H9 (cell line): ENCODE measurements around the gene SELENOI. TPM values are rescaled to one million over a fixed set of nuclear protein-coding genes. Genes with fewer than 3 reads are reported as not detected.
"Not testable (repeated sequence)": the region's sequence is repeated elsewhere in the genome, so short reads cannot be mapped to it uniquely, and the experiment has no call there.

Experiments
- DNase-seq: peaks from one replicate; pipeline ENCODE4 v3.0.0-alpha.2; 2017
- H2AFZ ChIP-seq: one replicate; pipeline ENCODE4 v1.6.1; 2013; ENCODE audit warnings: mild to moderate bottlenecking, low read length, control low read depth, moderate library complexity
- H2AK5ac ChIP-seq: 2 replicates; pipeline ENCODE4 v1.6.1; 2013; ENCODE audit warnings: low read length, control low read depth, mixed read lengths; ENCODE audit not compliant: insufficient read length
- H2BK120ac ChIP-seq: one replicate; pipeline ENCODE4 v1.6.1; 2013; ENCODE audit warnings: low read depth, mild to moderate bottlenecking, low read length, control low read depth, inconsistent platforms; ENCODE audit not compliant: poor library complexity, severe bottlenecking
- H2BK12ac ChIP-seq: 2 replicates; pipeline ENCODE4 v1.6.1; 2013; ENCODE audit warnings: low read length, control low read depth, mixed read lengths, low read depth; ENCODE audit not compliant: insufficient read length
- H2BK15ac ChIP-seq: 2 replicates; pipeline ENCODE4 v1.6.1; 2013; ENCODE audit warnings: low read depth, low read length, control low read depth
- H2BK20ac ChIP-seq: one replicate; pipeline ENCODE4 v1.6.1; 2013; ENCODE audit warnings: low read depth, mild to moderate bottlenecking, low read length, control low read depth, inconsistent platforms; ENCODE audit not compliant: poor library complexity, severe bottlenecking
- H2BK5ac ChIP-seq: 2 replicates; pipeline ENCODE4 v1.6.1; 2013; ENCODE audit warnings: low read length, control low read depth, mixed read lengths; ENCODE audit not compliant: insufficient read length
- H3K14ac ChIP-seq: 2 replicates; pipeline ENCODE4 v1.6.1; 2013; ENCODE audit warnings: low read length, control low read depth; ENCODE audit not compliant: insufficient read depth
- H3K18ac ChIP-seq: 2 replicates; pipeline ENCODE4 v1.6.1; 2013; ENCODE audit warnings: low read depth, mild to moderate bottlenecking, mixed read lengths, low read length, control low read depth; ENCODE audit not compliant: insufficient read length
- H3K23ac ChIP-seq: 2 replicates; pipeline ENCODE4 v1.6.1; 2013; ENCODE audit warnings: low read length, control low read depth, mixed read lengths, low read depth; ENCODE audit not compliant: insufficient read length
- H3K23me2 ChIP-seq: 2 replicates; pipeline ENCODE4 v1.6.1; 2013; ENCODE audit warnings: low read depth, mild to moderate bottlenecking, mixed read lengths, low read length, control low read depth; ENCODE audit not compliant: insufficient read length, poor library complexity, severe bottlenecking
- H3K27ac ChIP-seq: 2 replicates; pipeline ENCODE4 v1.5.1; 2013; ENCODE audit warnings: low read length, control low read depth, mixed read lengths, low read depth; ENCODE audit not compliant: insufficient read length
- H3K27me3 ChIP-seq: 2 replicates; pipeline ENCODE4 v1.6.1; 2013; ENCODE audit warnings: low read length, control low read depth, inconsistent platforms; ENCODE audit not compliant: insufficient read depth
- H3K4ac ChIP-seq: 2 replicates; pipeline ENCODE4 v1.6.1; 2013; ENCODE audit warnings: low read depth, mild to moderate bottlenecking, control low read depth, inconsistent platforms, low read length, moderate library complexity
- H3K4me1 ChIP-seq: 2 replicates; pipeline ENCODE4 v1.6.1; 2013; ENCODE audit warnings: low read length, control low read depth, inconsistent platforms; ENCODE audit not compliant: insufficient read depth
- H3K4me2 ChIP-seq: 2 replicates; pipeline ENCODE4 v1.6.1; 2013; ENCODE audit warnings: low read length, control low read depth, mixed read lengths; ENCODE audit not compliant: insufficient read length, insufficient read depth
- H3K56ac ChIP-seq: 2 replicates; pipeline ENCODE4 v1.6.1; 2013; ENCODE audit warnings: low read depth, mild to moderate bottlenecking, mixed read lengths, low read length, control low read depth; ENCODE audit not compliant: insufficient read length
- H3K79me1 ChIP-seq: 2 replicates; pipeline ENCODE4 v1.6.1; 2013; ENCODE audit warnings: low read depth, mild to moderate bottlenecking, moderate library complexity, low read length, control low read depth, inconsistent platforms; ENCODE audit not compliant: insufficient read depth, poor library complexity, severe bottlenecking
- H3K79me2 ChIP-seq: 2 replicates; pipeline ENCODE4 v1.6.1; 2013; ENCODE audit warnings: low read length, control low read depth, inconsistent platforms; ENCODE audit not compliant: insufficient read depth
- H3K9ac ChIP-seq: 2 replicates; pipeline ENCODE4 v1.6.1; 2013; ENCODE audit warnings: low read length, control low read depth, mixed read lengths; ENCODE audit not compliant: insufficient read length; ENCODE audit errors: extremely low read depth
- H3K9me3 ChIP-seq: one replicate; pipeline ENCODE4 v1.6.1; 2013; ENCODE audit warnings: low read depth, low read length, inconsistent platforms; ENCODE audit not compliant: control insufficient read depth
- H3T11ph ChIP-seq: one replicate; pipeline ENCODE4 v1.6.1; 2013; ENCODE audit warnings: mild to moderate bottlenecking, low read length, control low read depth, inconsistent platforms
- H4K20me1 ChIP-seq: one replicate; pipeline ENCODE4 v1.6.1; 2013; ENCODE audit not compliant: control insufficient read depth, insufficient read length, insufficient read depth
- H4K5ac ChIP-seq: 2 replicates; pipeline ENCODE4 v1.6.1; 2013; ENCODE audit warnings: low read depth, mild to moderate bottlenecking, mixed read lengths, low read length, control low read depth; ENCODE audit not compliant: insufficient read length
- H4K8ac ChIP-seq: replicated peaks from 2 replicates; pipeline ENCODE4 v1.6.1; 2013; ENCODE audit warnings: low read length, control low read depth, mixed read lengths, low read depth; ENCODE audit not compliant: insufficient read length
- H4K91ac ChIP-seq: 2 replicates; pipeline ENCODE4 v1.6.1; 2013; ENCODE audit warnings: low read depth, mild to moderate bottlenecking, moderate library complexity, mixed read lengths, low read length, control low read depth; ENCODE audit not compliant: insufficient read length
- H3K27ac Mint-ChIP-seq, 3 experiments: 2 replicates in 2 of 3; 3 replicates in 1 of 3; pipeline ENCODE4 v1.8.0; 2020 to 2021; ENCODE audit warnings: mixed read lengths in 3 of 3, mild to moderate bottlenecking in 1 of 3, moderate library complexity in 1 of 3
- H3K27me3 Mint-ChIP-seq: 2 replicates; pipeline ENCODE4 v1.8.0; 2021; ENCODE audit warnings: low read depth, mild to moderate bottlenecking, moderate library complexity, mixed read lengths
- H3K36me3 Mint-ChIP-seq, 3 experiments: 2 replicates in 2 of 3; 3 replicates in 1 of 3; pipeline ENCODE4 v1.8.0; 2020 to 2021; ENCODE audit warnings: low read depth in 3 of 3, mixed read lengths in 3 of 3; ENCODE audit not compliant: insufficient read depth in 1 of 3
- H3K4me1 Mint-ChIP-seq, 2 experiments: 2 replicates each; pipeline ENCODE4 v1.8.0; 2020; ENCODE audit warnings: mixed read lengths in 2 of 2
- H3K4me3 Mint-ChIP-seq, 2 experiments: 2 replicates in 1 of 2; 3 replicates in 1 of 2; pipeline ENCODE4 v1.8.0; 2020 to 2021; ENCODE audit warnings: mild to moderate bottlenecking in 2 of 2, mixed read lengths in 2 of 2, moderate library complexity in 1 of 2
- H3K9me3 Mint-ChIP-seq, 2 experiments: 2 replicates in 1 of 2; 3 replicates in 1 of 2; pipeline ENCODE4 v1.8.0; 2020; ENCODE audit warnings: mild to moderate bottlenecking in 2 of 2, mixed read lengths in 2 of 2, moderate library complexity in 1 of 2
- WGBS: extraction: QIAGEN DNeasy Blood & Tissue Kit; methylation state at CpG from one replicate; pipeline ENCODE4 v1.1.7; 2013; ENCODE audit warnings: missing lambda C conversion rate, low lambda C conversion rate, mixed read lengths; ENCODE audit not compliant: insufficient read length; ENCODE audit errors: extremely low coverage; 5-methylcytosine and 5-hydroxymethylcytosine counted together
- total RNA-seq: library from RNA; stranded (reverse); gene quantifications from 2 replicates; pipeline ENCODE4 v1.2.1, GENCODE V29; 2021
- TF ChIP-seq, protein P1 (sequence below): fragments of 200-600 bp; sonication (generic); conservative IDR thresholded peaks from 3 replicates; pipeline ENCODE4 v1.8.0; 2021; ENCODE audit warnings: antibody characterized with exemption, mild to moderate bottlenecking

Gene SELENOI
- total RNA-seq, 1 experiment from 2014 or later = 41.9 TPM

DNA sequence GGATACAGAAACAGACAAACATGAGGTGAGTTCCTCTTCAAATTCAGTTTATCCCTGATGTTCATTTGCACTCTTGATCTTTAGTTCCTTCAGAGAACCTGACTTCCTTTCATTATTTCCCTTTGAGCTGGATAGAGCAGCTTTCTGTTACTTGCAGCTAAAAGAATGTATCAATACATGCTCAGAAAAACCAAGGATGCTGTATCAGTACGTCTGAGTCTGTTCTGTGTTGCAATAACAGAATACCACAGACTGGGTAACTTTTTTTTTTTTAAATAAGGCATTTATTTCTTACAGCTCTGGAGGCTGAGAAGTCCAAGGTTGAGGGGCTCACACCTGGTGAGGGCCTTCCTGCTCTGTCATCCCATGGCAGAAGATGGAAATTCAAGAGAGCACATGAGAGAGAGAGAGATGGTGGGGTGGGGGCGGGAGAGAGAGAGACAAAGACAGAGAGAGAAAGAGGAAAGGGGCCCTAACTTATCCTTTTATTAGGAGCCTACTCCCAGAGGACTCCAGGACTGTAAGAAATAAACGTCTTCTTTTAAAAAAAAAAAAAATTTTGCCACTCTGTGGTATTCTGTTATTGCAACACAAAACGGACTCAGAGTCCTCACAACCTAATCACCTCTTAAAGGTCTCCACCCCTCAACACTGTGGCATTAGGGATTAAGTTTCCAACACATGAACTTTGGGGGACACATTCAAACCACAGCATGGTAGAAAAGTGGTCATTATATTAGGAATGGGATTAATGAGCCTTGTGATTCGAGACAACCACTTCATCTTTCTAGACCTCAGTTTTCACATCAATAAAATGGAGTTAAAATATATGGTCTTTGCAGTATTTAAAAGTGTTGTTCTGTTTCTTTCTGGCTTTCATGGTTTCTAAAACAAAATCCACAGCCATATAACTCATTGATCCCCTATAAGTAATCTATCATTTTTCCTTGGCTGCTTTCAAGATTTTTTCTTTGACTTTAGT, 18.4 kb upstream of the SELENOI start:
- no peak overlapping the region for H3K56ac ChIP-seq
- Mint-ChIP-seq H3K27me3 (no peaks in the 10 kb centered on the region; the same call in 1 of the 2 replicates), H3K9me3 (no peaks in the 10 kb centered on the region), H3K4me1 (peaks cover 3 to 8% of the 10 kb centered on the region in 2 experiments), H3K36me3 (no peaks in the 10 kb centered on the region), H3K4me3 (no peak overlapping the region), H3K27ac (no peak overlapping the region)
- H3K27ac ChIP-seq = no peak overlapping the region
- H3K18ac ChIP-seq = no peak overlapping the region
- no peak overlapping the region for H2AK5ac ChIP-seq
- no peak overlapping the region for H2BK5ac ChIP-seq
- no peak overlapping the region for H4K5ac ChIP-seq
- H3K23ac ChIP-seq = no peak overlapping the region
- no peak for DNase-seq
- no peak overlapping the region for H3K14ac ChIP-seq
- no peaks in the 10 kb centered on the region for H3K27me3 ChIP-seq
- H4K91ac ChIP-seq = no peak overlapping the region
- no peak overlapping the region for H2AFZ ChIP-seq
- H2BK20ac ChIP-seq = no peak overlapping the region
- H4K20me1 ChIP-seq = no peaks in the 10 kb centered on the region
- H3K79me1 ChIP-seq = no peaks in the 10 kb centered on the region
- H2BK12ac ChIP-seq = no peak overlapping the region
- no peaks in the 10 kb centered on the region for H3K79me2 ChIP-seq
- H3K23me2 ChIP-seq = no peaks in the 10 kb centered on the region
- no peak overlapping the region for H2BK120ac ChIP-seq
- no peak overlapping the region for H2BK15ac ChIP-seq
- no peak overlapping the region for H3K9ac ChIP-seq
- WGBS = no CpG with 5 or more reads among the region's 5 CpGs
- no peak overlapping the region for H3T11ph ChIP-seq
- H3K9me3 ChIP-seq = no peaks in the 10 kb centered on the region
- H3K4me2 ChIP-seq = no peak overlapping the region
- TF ChIP-seq, protein P1, sequence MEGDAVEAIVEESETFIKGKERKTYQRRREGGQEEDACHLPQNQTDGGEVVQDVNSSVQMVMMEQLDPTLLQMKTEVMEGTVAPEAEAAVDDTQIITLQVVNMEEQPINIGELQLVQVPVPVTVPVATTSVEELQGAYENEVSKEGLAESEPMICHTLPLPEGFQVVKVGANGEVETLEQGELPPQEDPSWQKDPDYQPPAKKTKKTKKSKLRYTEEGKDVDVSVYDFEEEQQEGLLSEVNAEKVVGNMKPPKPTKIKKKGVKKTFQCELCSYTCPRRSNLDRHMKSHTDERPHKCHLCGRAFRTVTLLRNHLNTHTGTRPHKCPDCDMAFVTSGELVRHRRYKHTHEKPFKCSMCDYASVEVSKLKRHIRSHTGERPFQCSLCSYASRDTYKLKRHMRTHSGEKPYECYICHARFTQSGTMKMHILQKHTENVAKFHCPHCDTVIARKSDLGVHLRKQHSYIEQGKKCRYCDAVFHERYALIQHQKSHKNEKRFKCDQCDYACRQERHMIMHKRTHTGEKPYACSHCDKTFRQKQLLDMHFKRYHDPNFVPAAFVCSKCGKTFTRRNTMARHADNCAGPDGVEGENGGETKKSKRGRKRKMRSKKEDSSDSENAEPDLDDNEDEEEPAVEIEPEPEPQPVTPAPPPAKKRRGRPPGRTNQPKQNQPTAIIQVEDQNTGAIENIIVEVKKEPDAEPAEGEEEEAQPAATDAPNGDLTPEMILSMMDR = no peak
- H3K4ac ChIP-seq = no peak overlapping the region
- H3K4me1 ChIP-seq = no peaks in the 10 kb centered on the region
- H4K8ac ChIP-seq = no peak overlapping the region

DNA sequence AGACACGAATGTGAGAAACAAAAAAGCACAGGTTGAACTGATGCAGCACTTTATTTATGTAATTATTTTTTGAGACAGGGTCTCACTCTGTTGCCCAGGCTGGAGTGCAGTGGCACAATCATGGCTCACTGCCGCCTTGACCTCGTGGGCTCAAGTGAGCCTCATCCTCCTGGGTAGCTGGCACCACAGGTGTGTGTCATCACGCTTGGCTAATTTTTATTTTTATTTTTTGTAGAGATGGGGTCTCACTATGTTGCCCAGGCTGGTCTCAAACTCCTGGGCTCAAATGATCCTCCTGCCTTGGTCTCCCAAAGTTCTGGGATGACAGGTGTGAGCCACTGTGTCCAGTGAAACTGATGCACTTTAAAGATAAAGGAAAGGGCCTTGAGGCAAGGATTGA, 16.9 kb upstream of the SELENOI start:
- H3K23ac ChIP-seq, H2BK20ac ChIP-seq, H4K91ac ChIP-seq, H3K4ac ChIP-seq, H3K9me3 Mint-ChIP-seq, H2AFZ ChIP-seq, H4K8ac ChIP-seq, H2AK5ac ChIP-seq, H3K79me1 ChIP-seq, H3T11ph ChIP-seq, DNase-seq, H3K4me2 ChIP-seq, H2BK12ac ChIP-seq, H3K27ac ChIP-seq, H2BK15ac ChIP-seq, H3K9ac ChIP-seq, H4K20me1 ChIP-seq, H3K14ac ChIP-seq, H3K18ac ChIP-seq, H3K9me3 ChIP-seq, H3K27ac Mint-ChIP-seq, H2BK5ac ChIP-seq, H3K27me3 Mint-ChIP-seq, H3K36me3 Mint-ChIP-seq, H3K27me3 ChIP-seq, H3K23me2 ChIP-seq, H3K4me3 Mint-ChIP-seq, H3K56ac ChIP-seq, H2BK120ac ChIP-seq, H3K79me2 ChIP-seq, H4K5ac ChIP-seq, H3K4me1 ChIP-seq: not testable (repeated sequence)
- WGBS = no CpG with 5 or more reads among the region's 4 CpGs
- H3K4me1 Mint-ChIP-seq = peaks cover 3 to 10% of the 10 kb centered on the region in 2 experiments
